GM21737 (cell line): ENCODE measurements around the gene EIF6.

Experiments
- ATAC-seq: cut with Tn5 transposase; IDR thresholded peaks from one replicate; pipeline ENCODE4 v1.9.1; 2021; ENCODE audit warnings: mild to moderate bottlenecking, moderate library complexity; ENCODE audit not compliant: unreplicated experiment

Gene EIF6

GRCh38 chr20:35232575-35232974 is 52.0 kb downstream of the EIF6 start:
- no peak for ATAC-seq
